H7 (cell line): Measurements from ENCODE around the gene DOCK3. TPM values are rescaled to one million over a fixed set of nuclear protein-coding genes. Genes with fewer than 3 reads are reported as not detected.
A peak's percentile ranks its signal among the peaks of the same experiment; 100 is the strongest.

Experiments
- DNase-seq: peaks from one replicate; pipeline ENCODE4 v3.0.0; 2012
- H3K27me3 ChIP-seq: 2 replicates; pipeline ENCODE4 v1.6.0; 2011; ENCODE audit warnings: mild to moderate bottlenecking, low read length; ENCODE audit not compliant: control insufficient read depth, insufficient read depth
- H3K36me3 ChIP-seq: replicated peaks from 2 replicates; pipeline ENCODE4 v1.5.1; 2011; ENCODE audit warnings: low read length; ENCODE audit not compliant: control insufficient read depth, insufficient read depth
- H3K4me3 ChIP-seq: 2 replicates; pipeline ENCODE4 v1.5.1; 2011; ENCODE audit warnings: low read depth, mild to moderate bottlenecking, control low read depth, low read length, moderate library complexity; ENCODE audit not compliant: insufficient read depth
- total RNA-seq: library from RNA; depleted of rRNA; stranded (reverse); fragments of >200 nt; shearing (Covaris generic); gene quantifications from 2 replicates; pipeline ENCODE4 v1.2.3, GENCODE V29; 2014; rRNA removed

DOCK3 gene, protein sequence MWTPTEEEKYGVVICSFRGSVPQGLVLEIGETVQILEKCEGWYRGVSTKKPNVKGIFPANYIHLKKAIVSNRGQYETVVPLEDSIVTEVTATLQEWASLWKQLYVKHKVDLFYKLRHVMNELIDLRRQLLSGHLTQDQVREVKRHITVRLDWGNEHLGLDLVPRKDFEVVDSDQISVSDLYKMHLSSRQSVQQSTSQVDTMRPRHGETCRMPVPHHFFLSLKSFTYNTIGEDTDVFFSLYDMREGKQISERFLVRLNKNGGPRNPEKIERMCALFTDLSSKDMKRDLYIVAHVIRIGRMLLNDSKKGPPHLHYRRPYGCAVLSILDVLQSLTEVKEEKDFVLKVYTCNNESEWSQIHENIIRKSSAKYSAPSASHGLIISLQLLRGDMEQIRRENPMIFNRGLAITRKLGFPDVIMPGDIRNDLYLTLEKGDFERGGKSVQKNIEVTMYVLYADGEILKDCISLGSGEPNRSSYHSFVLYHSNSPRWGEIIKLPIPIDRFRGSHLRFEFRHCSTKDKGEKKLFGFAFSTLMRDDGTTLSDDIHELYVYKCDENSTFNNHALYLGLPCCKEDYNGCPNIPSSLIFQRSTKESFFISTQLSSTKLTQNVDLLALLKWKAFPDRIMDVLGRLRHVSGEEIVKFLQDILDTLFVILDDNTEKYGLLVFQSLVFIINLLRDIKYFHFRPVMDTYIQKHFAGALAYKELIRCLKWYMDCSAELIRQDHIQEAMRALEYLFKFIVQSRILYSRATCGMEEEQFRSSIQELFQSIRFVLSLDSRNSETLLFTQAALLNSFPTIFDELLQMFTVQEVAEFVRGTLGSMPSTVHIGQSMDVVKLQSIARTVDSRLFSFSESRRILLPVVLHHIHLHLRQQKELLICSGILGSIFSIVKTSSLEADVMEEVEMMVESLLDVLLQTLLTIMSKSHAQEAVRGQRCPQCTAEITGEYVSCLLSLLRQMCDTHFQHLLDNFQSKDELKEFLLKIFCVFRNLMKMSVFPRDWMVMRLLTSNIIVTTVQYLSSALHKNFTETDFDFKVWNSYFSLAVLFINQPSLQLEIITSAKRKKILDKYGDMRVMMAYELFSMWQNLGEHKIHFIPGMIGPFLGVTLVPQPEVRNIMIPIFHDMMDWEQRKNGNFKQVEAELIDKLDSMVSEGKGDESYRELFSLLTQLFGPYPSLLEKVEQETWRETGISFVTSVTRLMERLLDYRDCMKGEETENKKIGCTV (N-terminal part only)
- total RNA-seq, result 2.0 and 3.2 TPM in 2 replicates

- Histone ChIP-seq H3K4me3 (peak within 1 kb of the TSS; percentile 72), H3K27me3 (peaks cover 14% of the 10 kb centered on the region), H3K36me3 (no peaks in the 10 kb centered on the region)
- peak; percentile 93 for DNase-seq
Observed at GRCh38 chr3:50674349-50675178, at the start of gene DOCK3. Gene DOCK3 (plus strand): TSS chr3:50674927. CDS start chr3:50675264, 337 bp downstream.

DNA sequence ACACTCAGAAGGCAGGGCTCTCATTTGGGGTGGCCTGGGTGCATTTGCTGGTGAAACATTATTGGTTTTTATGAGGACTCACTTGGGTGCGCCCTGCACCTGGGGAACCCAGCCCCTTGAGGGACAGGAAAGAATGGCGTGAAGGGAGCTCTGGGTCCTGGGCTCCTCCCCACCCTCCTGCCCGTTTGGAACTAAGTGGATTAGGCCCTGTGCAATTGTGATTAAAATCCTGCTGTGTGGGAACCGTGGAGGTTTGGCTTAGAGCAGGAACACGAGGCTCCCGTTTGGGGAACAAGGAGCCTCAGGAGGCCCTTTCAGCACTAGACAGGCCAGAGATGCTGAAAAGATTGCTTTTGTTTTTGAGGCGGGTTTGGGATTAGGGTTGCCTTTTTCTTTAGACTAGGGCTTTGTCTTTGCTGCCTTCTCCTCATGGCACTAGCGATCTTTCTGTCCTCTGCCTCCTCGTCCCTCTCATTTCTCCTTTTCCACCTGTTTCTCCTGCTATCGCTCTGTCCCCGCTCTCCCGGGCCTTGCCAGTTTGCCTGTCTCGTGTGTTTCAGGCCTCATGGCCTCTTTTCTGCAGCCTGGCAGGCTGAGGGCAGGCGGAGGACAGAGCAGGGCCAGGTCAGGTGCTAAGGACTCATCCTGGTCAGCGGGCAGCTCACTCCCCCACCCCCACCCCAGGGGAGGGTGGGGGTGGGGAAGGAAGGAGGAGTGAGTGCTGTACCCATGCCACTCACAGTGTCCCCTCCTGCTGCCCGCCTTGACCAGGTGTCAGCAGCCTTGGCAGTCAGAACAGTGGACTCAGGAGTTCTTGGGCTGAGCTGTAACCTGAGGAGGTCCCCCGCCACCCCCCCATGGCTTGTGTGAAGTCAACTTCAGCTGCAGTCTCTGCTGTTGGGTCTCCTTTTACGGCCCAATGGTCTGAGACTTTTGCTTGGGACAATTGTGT lies 49.2 kb upstream of the DOCK3 start:
- no peak overlapping the region for H3K4me3 ChIP-seq
- no peaks in the 10 kb centered on the region for H3K27me3 ChIP-seq
- DNase-seq, result no peak
- H3K36me3 ChIP-seq, result no peaks in the 10 kb centered on the region; the same call in 1 of the 2 replicates

DNA sequence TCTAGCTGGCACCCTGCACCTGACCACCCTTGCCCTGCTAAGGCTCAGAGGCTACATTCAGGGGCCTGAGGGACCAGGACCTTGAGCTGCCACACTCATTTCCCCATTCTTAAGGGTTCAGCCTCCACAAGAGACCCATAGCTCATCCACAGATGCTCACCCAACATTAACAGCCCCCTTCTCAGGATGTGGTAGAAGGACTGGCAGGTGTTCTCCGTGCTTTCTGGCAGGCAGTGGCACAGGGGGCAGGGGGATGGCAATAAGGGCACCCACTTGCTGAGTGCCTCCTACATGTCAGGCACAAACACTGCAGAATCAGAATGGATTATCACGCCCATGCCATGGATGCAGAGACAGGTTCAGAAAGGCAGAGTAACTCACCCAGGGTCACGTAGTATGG lies 48.3 kb upstream of the DOCK3 start:
- Histone ChIP-seq H3K27me3 (no peaks in the 10 kb centered on the region), H3K36me3 (no peaks in the 10 kb centered on the region), H3K4me3 (no peak overlapping the region)
- no peak for DNase-seq

DNA sequence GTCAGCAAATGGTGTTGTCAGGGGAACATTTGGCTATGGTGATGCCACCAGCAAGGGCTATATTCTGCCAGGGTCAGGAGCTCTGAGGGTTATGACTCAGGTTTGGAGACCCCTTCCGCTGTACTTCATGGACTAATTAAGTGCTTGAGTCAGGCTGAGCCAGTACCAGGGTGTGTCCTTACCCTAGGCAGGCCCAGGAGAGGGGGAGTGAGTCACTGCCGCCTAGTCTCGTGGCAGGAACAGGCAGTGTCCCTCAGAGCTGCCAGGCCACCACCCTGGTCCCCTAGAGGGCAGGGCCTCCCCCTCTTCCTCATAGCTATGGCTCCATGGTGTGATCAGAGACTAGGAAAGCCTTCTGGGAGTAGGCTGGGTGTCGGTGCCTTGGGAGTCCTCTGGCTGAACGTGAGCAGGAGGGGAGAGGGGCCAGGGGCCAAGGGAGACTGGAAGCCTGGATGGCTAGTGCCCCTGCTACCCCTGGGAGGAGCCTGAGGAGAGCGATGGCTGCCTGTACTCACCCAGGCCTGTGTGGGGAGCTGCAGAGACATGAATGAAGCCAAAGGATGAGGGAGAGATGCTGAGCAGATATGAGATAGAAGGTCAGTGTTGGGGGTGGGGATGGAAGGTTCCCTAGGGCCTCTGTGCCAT lies 47.2 kb upstream of the DOCK3 start:
- H3K27me3 ChIP-seq, result no peaks in the 10 kb centered on the region
- H3K36me3 ChIP-seq, result no peaks in the 10 kb centered on the region
- H3K4me3 ChIP-seq, result no peak overlapping the region
- DNase-seq, result peak; percentile 87

GRCh38 chr3:50628601-50629000 lies 46.1 kb upstream of the DOCK3 start:
- no peak for DNase-seq
- H3K27me3 ChIP-seq, result no peaks in the 10 kb centered on the region
- no peaks in the 10 kb centered on the region for H3K36me3 ChIP-seq
- H3K4me3 ChIP-seq, result no peak overlapping the region

GRCh38 chr3:50630394-50630793 lies 44.3 kb upstream of the DOCK3 start:
- no peaks in the 10 kb centered on the region for H3K27me3 ChIP-seq
- H3K36me3 ChIP-seq, result no peaks in the 10 kb centered on the region
- no peak for DNase-seq
- no peak overlapping the region for H3K4me3 ChIP-seq

DNA sequence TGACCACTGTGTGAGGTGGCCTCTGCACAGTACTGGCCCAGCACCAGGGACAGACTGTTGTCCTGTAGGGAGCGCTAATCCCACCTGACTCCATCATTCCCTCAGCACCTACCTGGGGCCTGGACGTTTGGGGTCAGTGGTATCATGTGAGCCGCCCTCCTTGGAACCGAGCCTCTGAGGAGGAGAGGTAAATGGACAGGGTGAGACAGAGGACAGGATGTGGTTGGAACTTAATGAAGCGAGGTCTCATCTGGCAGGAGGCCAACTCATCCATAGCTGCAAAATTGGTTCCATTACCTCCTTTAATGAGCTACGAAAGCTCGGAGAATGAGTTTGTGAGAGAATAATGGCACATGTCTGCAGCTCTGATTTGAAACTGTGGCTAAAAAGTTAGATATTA lies 43.9 kb upstream of the DOCK3 start:
- Histone ChIP-seq H3K36me3 (no peaks in the 10 kb centered on the region), H3K27me3 (no peaks in the 10 kb centered on the region)
- DNase-seq, result no peak

DNA sequence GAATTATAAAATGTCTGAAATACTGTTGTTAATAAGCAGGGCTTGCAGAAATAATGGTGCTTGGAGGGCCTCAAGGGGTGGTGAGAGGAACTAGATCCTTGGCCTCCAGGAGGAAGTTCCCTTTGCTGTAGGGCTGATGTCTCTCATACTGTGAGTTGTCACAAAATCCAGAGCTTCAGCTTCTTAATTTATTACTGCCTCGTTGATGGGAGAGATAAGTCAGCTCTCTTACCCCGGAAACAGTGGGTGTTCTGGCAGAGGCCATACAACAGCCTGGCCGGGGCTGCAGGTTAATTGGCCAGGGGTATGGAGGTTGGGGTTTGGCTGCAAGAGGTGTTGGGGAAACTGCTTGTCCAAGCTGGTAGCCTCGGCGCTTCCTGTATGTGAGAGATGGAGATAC lies 42.3 kb upstream of the DOCK3 start:
- no peak overlapping the region for H3K4me3 ChIP-seq
- H3K27me3 ChIP-seq, result no peaks in the 10 kb centered on the region
- H3K36me3 ChIP-seq, result no peaks in the 10 kb centered on the region
- DNase-seq, result no peak

More for the DNA sequence above, 43.9 kb upstream of the DOCK3 start:
- H3K4me3 ChIP-seq, result no peak overlapping the region

DNA sequence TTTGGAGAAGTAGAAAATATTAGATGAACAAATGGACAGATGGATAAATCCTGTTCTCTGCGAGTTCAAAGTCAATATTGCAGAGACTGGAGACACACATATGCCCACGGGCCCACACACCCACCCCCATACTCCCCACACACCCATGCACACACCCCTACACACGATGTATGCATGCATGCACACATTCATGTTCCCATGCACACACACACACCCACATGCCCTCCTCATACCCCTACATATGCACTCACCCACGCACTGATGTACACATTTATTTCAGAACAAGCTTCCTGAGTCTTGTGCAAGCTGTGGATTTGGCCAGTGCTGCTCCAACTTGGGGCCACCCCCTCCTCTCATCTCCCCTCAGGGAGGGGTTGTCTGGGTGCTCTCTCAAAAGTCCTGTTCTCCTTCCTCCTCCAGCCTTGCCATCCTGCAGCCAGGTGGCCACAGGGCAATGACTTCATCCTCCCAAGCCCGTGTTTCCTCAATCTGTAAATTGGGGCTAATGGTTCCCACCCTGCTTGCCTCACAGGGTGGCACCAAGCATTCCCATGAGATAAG lies 41.4 kb upstream of the DOCK3 start:
- no peak for DNase-seq
- no peak overlapping the region for H3K4me3 ChIP-seq
- no peaks in the 10 kb centered on the region for H3K36me3 ChIP-seq
- H3K27me3 ChIP-seq, result no peaks in the 10 kb centered on the region

- no peak overlapping the region for H3K4me3 ChIP-seq
- H3K27me3 ChIP-seq, result no peaks in the 10 kb centered on the region
- H3K36me3 ChIP-seq, result no peaks in the 10 kb centered on the region
- DNase-seq, result no peak
Observed at GRCh38 chr3:50635066-50635465, 39.7 kb upstream of the DOCK3 start.

GRCh38 chr3:50637011-50637410 lies 37.7 kb upstream of the DOCK3 start:
- no peak overlapping the region for H3K4me3 ChIP-seq
- H3K36me3 ChIP-seq, result peaks cover 3% of the 10 kb centered on the region; the same call in 1 of the 2 replicates
- DNase-seq, result peak; percentile 85
- H3K27me3 ChIP-seq, result no peaks in the 10 kb centered on the region

DNA sequence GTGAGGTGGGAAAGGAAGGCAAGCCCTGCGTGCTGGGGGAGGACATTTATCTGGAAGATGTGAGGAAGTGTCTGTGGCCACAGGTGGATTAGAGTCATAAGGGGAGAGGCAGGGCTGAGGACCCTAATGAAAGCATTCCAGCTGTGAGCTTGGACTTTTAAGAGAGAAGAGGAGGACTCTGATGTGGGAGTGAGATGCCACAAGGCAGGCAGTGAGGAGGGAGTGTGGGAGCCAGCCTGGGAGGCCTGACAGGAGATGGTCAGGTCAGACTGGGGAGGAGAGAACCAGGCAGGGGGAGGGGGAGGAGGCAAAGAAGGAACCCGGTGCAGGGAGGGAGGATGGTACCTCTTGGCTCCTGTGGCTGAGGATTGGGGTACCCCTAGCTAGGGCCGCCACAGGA lies 36.8 kb upstream of the DOCK3 start:
- Histone ChIP-seq H3K36me3 (peaks cover 3% of the 10 kb centered on the region), H3K4me3 (no peak overlapping the region), H3K27me3 (no peaks in the 10 kb centered on the region)
- DNase-seq, result no peak
